ENCODE results near the gene BMP5. TPM values are rescaled to one million over a fixed set of nuclear protein-coding genes. Genes with fewer than 3 reads are reported as not detected.

The BMP5 gene
- total and polyA plus RNA-seq, 10 of the 15 experiments (the other 5 are each of a cell fraction or from before 2014, with no cell fraction given) = not detected

DNA sequence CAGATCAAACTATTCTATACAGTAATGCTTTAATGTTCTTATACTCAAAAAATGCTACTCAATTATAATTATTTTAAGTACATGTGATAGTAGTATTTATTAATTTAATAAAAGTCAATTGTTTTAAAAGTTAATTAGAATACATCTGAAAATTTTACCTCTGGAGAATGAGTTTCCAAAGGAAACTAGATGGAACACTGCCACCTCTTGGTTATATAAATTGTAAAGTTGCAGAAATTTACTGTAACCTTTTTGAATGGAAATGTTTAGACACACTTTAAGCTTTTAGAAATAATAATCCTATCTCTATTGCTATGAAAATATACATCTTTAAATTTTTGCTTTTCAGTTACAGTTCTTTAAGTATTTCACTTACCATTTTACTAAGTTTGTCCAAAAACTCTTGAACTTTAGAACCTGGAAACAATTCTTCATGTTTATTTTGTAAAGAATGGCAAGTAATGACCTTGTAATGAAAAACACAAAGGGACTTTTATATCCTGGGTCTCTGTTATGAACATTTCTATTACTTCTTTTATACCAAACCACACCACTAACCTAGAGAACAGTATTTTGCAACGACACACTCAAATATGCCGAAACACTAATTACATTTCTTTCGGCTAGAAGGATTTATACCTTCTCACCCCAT lies 10.9 kb upstream of the BMP5 start:
- Histone ChIP-seq H3K4me2 (ENCODE audit: control insufficient read depth, insufficient read depth) (no peak overlapping the region), H2AFZ (ENCODE audit: control insufficient read depth, low read depth, low read length) (no peak overlapping the region), H4K20me1 (ENCODE audit: control insufficient read depth, insufficient read depth) (no peaks in the 10 kb centered on the region), H3K27me3 (replicated peaks in 1 of 2; ENCODE audit: control insufficient read depth in 2 of 2, insufficient read depth in 2 of 2, low read length in 1 of 2) (no peaks in the 10 kb centered on the region), H3K9ac (ENCODE audit: control insufficient read depth, insufficient read depth, low read length) (no peak overlapping the region), H3K4me3 (no peak overlapping the region), H3K27ac (ENCODE audit: control insufficient read depth, insufficient read depth) (no peak overlapping the region), H3K36me3 (ENCODE audit: control insufficient read depth in 2 of 2, insufficient read depth in 2 of 2, low read length in 1 of 2) (no peaks in the 10 kb centered on the region), H3K4me1 (ENCODE audit: control insufficient read depth, insufficient read depth, low read length) (no peaks in the 10 kb centered on the region), H3K9me3 (replicated peaks; ENCODE audit: control insufficient read depth, insufficient read depth, low read length) (no peaks in the 10 kb centered on the region), H3K79me2 (ENCODE audit: control insufficient read depth, insufficient read depth, low read length) (no peaks in the 10 kb centered on the region)
- no peak for DNase-seq (ENCODE audit: low read depth, low spot score)
- in situ Hi-C loops (cut with MboI) (loop anchor here (10.0 to 25.0 kb wide), 2 partner anchors 262 to 599 kb away; no protein-coding TSS in a partner anchor), intact Hi-C loops (cut with micrococcal nuclease; ENCODE audit: unreplicated experiment) (loop anchor here (1.0 kb wide), 1 partner anchor 269 kb away; no protein-coding TSS in a partner anchor)
- no TSS peak for BruUV-seq (replicated peaks)
- ChIA-PET POLR2A (interaction anchor here (0.6 kb wide), 1 partner anchor 208 kb away, joined by 3 read pairs; no protein-coding TSS in a partner anchor), CTCF (interaction anchor here (1.0 to 4.9 kb wide), 6 partner anchors 18 to 610 kb away, joined by 3 to 36 read pairs (median 6); no protein-coding TSS in a partner anchor), SMC1A (ENCODE audit: uncharacterized antibody, unreplicated experiment) (no interaction called here), RAD21 (ENCODE audit: unreplicated experiment) (no interaction called here)
- FAIRE-seq = no peak
- WGBS (ENCODE audit: insufficient coverage, insufficient replicate concordance, low lambda C conversion rate, missing lambda C conversion rate) = 79% methylated on average over 3 of the region's 3 CpGs
- ATAC-seq = no peak
- TF ChIP-seq, protein P1, sequence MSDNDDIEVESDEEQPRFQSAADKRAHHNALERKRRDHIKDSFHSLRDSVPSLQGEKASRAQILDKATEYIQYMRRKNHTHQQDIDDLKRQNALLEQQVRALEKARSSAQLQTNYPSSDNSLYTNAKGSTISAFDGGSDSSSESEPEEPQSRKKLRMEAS (IDR thresholded peaks at IDR 0.05; ENCODE audit: low read depth, low read length) = no peak
- TF ChIP-seq RAD21 (IDR thresholded peaks at IDR 0.05; ENCODE audit: insufficient read depth, low read depth, low read length) (peak; percentile 60), SMC3 (IDR thresholded peaks at IDR 0.05; ENCODE audit: borderline replicate concordance, low read length) (peak; percentile 55; the same call in 1 of the 2 replicates)
- TF ChIP-seq, protein P2, sequence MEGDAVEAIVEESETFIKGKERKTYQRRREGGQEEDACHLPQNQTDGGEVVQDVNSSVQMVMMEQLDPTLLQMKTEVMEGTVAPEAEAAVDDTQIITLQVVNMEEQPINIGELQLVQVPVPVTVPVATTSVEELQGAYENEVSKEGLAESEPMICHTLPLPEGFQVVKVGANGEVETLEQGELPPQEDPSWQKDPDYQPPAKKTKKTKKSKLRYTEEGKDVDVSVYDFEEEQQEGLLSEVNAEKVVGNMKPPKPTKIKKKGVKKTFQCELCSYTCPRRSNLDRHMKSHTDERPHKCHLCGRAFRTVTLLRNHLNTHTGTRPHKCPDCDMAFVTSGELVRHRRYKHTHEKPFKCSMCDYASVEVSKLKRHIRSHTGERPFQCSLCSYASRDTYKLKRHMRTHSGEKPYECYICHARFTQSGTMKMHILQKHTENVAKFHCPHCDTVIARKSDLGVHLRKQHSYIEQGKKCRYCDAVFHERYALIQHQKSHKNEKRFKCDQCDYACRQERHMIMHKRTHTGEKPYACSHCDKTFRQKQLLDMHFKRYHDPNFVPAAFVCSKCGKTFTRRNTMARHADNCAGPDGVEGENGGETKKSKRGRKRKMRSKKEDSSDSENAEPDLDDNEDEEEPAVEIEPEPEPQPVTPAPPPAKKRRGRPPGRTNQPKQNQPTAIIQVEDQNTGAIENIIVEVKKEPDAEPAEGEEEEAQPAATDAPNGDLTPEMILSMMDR (IDR thresholded peaks at IDR 0.05 in 2 of 3, conservative IDR thresholded peaks at IDR 0.05 in 1 of 3; ENCODE audit: control insufficient read depth in 2 of 3, extremely low read depth in 1 of 3, insufficient read depth in 1 of 3, low read depth in 3 of 3, low read length in 3 of 3) = peak in 2 of 3 experiments; percentile 2 to 17; a peak in 2 of 6 replicates

Data from GM12878 (cell line).